Esophagus squamous epithelium (tissue), 4 donors: ENCODE measurements around the gene ITGA11.

Source experiments
- CTCF ChIP-seq, 6 experiments: fragments of 450-650 bp in 4 of 6; fragments of 200-600 bp in 2 of 6; sonication (generic) in 2 of 6; IDR thresholded peaks; one replicate each; pipeline ENCODE4 v1.5.1; 2016 to 2019; ENCODE audit warnings: antibody characterized with exemption in 6 of 6, mild to moderate bottlenecking in 4 of 6, moderate library complexity in 4 of 6
- POLR2A ChIP-seq, 4 donors: fragments of 450-650 bp; IDR thresholded peaks; one replicate each; pipeline ENCODE4 v1.6.1; 2017; ENCODE audit warnings: antibody characterized with exemption in 4 of 4, mild to moderate bottlenecking in 4 of 4, moderate library complexity in 3 of 4

DNA sequence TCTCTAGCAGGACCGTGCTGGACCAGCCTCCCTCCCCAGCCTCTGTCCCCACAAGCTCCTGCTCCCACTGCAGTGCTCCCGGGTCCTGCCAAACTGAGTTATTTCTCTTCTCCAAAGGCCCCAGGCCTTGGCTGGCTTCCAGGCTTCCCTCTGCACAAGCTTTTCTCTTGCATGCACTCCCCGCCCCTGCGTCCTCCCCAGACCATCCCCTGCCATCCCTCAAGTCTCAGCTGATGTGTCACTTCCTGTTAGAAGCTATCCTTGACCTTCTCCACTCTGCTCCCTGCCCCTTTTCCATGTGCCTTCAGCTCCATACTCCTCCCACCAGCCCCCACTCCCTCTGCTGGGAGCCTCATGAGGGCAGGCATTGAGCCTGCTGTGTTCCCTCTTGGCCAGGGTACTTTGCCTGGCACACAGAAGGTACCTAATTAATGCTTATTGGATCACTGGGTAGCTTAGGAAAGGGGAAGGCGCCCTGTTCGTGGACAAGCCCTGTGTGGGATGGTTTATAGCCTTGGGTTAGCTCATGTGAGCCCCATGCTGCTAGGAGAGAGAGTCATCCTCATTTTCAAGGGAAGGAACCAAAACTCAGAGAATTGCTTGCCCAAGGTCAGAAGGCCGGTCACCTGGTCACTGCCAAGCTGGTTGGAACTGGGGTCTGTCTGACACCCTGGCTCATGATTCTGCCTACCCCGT is 98.0 kb downstream of the ITGA11 start:
- TF ChIP-seq POLR2A (IDR thresholded peaks at IDR 0.05) (no peak), CTCF (IDR thresholded peaks at IDR 0.05) (no peak)
